Hepatic stellate cell (primary cell): ENCODE results near the gene SERPINB3.
"Not testable (repeated sequence)": the region's sequence is repeated elsewhere in the genome, so short reads cannot be mapped to it uniquely, and the experiment has no call there.

Source experiments
- DNase-seq: peaks from one replicate; pipeline ENCODE4 v3.0.0; 2011; ENCODE audit warnings: low spot score

Gene SERPINB3

DNA sequence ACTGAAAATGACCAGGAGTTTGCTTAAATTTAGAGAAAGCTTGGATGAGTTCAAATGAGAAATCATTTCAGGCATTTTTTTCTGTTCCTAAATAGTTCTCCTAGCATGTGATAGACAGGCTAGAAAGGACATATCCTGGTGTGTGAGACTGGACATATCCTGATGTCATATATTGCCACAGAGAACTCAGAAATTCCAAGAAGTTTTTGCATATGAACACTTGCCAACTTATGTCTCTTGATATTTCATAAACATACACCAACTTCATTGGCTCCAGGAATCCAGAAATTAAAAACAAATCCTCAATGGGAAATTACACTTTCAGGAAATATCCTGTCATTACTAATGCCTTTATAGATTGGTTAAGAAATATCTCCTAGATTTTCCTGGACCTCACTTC lies 14.8 kb downstream of the SERPINB3 start:
- no peak for DNase-seq

GRCh38 chr18:63644694-63645093 lies 17.0 kb downstream of the SERPINB3 start:
- DNase-seq = not testable (repeated sequence)

DNA sequence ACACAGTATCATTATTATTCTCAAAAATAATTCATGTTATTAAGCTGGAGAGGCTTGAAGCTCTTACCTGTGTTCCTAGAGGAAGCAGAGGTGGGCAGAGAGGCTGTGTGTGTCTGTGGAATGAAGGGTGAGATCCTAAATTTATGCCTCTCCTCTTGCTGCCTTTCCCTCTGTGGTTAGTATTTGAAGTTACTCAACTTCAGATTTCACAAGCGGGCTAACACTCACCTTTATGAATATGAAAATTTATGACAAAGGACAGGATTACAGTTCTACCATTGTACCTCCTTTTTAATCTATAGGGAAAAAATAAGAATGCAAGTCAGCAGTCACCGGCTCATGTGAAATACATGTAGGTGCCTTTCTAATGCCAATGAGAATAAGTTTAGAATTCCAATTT lies 17.6 kb downstream of the SERPINB3 start, which contains the start of gene SERPINB4:
Gene SERPINB4 (minus strand): TSS at position 115 of the 400 bp plus-strand sequence. CDS start 679 bp downstream, outside the sequence.
- not testable (repeated sequence) for DNase-seq

DNA sequence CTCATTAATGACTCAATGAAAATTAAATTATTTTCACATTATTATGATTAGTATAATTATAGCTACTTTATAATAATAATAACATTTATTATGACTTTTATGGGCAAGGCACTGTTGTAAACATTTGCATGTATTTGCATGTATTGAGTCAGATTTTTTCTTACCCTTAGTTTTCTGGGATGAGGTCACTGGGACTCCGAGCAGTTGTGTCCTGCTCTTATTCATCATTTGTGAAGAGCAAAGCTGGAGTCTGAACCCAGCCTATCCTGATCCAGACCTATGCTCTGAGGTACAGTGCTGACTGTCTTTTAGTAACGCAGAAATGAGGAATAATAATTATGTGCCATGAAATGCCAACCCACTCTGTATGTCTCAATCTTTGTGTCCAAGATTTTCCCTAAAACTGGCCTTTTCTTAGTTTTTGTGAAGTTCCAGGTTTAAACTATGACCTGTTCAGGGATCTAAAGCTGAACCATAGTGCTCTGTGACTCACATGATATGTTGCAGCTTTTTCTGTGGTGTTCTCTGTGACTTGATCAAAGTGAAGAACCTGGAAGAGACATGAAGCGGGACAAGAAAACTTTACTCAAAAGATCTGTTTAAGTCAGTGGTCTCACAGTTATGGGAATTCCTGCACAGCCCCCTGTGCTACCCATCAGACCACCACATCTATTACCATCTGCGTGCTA lies 18.9 kb downstream of the SERPINB3 start:
- DNase-seq = not testable (repeated sequence)

DNA sequence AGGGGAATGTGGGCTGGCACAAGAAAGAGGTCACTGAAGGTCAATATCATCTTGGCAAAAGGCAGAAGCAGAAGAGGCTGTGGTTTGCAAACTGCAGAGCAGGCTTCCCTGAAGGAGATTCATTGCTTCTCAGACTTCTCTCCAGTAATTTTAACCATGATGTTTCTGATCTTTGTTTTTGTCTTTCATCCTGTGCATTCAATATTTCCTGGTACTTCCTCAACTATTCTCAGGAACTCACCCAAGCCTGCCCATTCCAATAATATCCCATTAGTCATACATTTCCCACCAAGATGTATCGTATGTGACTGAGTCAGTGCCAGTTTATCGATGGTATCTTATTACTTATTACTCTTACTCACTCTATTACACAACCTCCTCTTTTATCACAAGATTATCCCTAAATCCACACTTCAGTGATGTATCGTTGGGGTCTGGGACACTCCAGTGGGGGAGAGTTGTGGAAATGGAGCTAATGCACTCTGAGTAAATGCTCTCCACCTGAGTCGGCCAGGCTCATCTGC lies 20.5 kb downstream of the SERPINB3 start:
- not testable (repeated sequence) for DNase-seq

DNA sequence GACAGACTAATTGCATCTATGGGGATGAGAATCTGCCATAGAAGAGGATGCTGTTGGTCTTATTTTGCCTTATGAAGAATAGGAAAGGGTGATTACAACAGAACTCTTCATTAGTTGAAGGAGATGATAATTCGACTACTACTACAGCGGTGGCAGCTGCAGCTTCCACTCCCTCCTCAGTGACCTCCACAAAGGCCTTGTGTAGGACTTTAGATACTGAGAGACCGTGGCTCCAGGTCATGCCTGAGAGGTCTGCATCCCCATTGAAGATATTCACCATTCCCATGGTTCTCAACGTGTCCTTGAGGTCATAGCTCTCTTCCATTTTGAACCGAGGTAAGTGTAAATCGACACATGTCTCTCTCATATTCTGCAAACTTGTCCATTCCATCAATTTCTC lies 24.0 kb downstream of the SERPINB3 start:
- DNase-seq = no peak

GRCh38 chr18:63627819-63628218 lies 33.9 kb downstream of the SERPINB3 start:
- no peak for DNase-seq

GRCh38 chr18:63626431-63626830 lies 35.3 kb downstream of the SERPINB3 start:
- no peak for DNase-seq

GRCh38 chr18:63624863-63625262 lies 36.8 kb downstream of the SERPINB3 start:
- no peak for DNase-seq

- DNase-seq = no peak
These were observed 42.0 kb downstream of the SERPINB3 start for GRCh38 chr18:63619661-63620060.

- no peak for DNase-seq
These were observed 43.8 kb downstream of the SERPINB3 start for GRCh38 chr18:63617915-63618234.

GRCh38 chr18:63617049-63617914 lies 44.4 kb downstream of the SERPINB3 start:
- DNase-seq = no peak

DNA sequence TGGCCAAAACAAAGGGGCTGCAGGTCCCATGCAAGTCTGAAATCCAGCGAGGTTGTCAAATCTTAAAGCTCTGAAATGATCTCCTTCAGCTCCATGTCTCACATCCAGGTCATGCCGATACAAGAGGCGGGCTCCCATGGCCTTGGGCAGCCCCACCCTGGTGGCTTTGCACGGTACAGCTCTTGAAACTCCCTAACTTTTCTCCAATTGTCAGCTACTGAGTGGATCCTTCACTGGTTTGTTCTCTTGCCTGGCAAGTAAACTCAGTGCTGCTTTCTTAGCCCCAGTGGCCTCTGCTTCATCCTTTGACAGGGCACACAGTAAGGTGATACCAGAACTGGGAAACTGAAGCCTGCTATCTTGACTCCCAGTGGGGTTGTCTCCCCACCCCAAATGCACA lies 48.3 kb downstream of the SERPINB3 start:
- no peak for DNase-seq

GRCh38 chr18:63606526-63606925 lies 55.2 kb downstream of the SERPINB3 start:
- DNase-seq = no peak
